IMR-90 (cell line): ENCODE results near the gene BUB1. TPM values are rescaled to one million over a fixed set of nuclear protein-coding genes. Genes with fewer than 3 reads are reported as not detected.

Source experiments
- ATAC-seq: fragments of 200-7000 bp; cut with Tn5 transposase; 2 replicates; pipeline ENCODE4 v1.9.1; 2020; ENCODE audit warnings: low read depth, mild to moderate bottlenecking, moderate library complexity
- BruUV-seq: library from RNA; stranded (reverse); fragments of 400-500 nt; replicated peaks from 2 replicates; lab custom pipeline; 2021; lab: Mats Ljungman, UMichigan
- CTCF ChIA-PET: fragments of 300-600 bp; formaldehyde crosslinking; extraction: SDS; loops from one replicate; lab custom pipeline; 2021; ENCODE audit warnings: antibody characterized with exemption; lab: Yijun Ruan, JAX
- POLR2A ChIA-PET: fragments of 300-600 bp; sonication (Branson Sonifier 250); formaldehyde crosslinking; loops from one replicate; lab custom pipeline; 2022; ENCODE audit warnings: antibody characterized with exemption; ENCODE audit not compliant: unreplicated experiment; lab: Charles Lee
- DNase-seq: peaks from one replicate; pipeline ENCODE4 v3.0.0; 2013
- H2AFZ ChIP-seq: replicated peaks from 2 replicates; pipeline ENCODE3; 2013; ENCODE audit warnings: low read length, mild to moderate bottlenecking; ENCODE audit not compliant: poor library complexity
- H2AK5ac ChIP-seq: 2 replicates; pipeline ENCODE4 v1.6.1; 2013; ENCODE audit warnings: low read depth, low read length, inconsistent platforms
- H2AK9ac ChIP-seq: replicated peaks from 2 replicates; pipeline ENCODE3; 2013; ENCODE audit warnings: mild to moderate bottlenecking, low read depth, low read length, moderate library complexity; ENCODE audit not compliant: poor library complexity
- H2BK120ac ChIP-seq: 2 replicates; pipeline ENCODE4 v1.6.1; 2013; ENCODE audit warnings: low read depth, low read length, inconsistent platforms
- H2BK15ac ChIP-seq: 3 replicates; pipeline ENCODE4 v1.6.1; 2013; ENCODE audit warnings: low read depth, low read length, inconsistent platforms
- H2BK20ac ChIP-seq: 2 replicates; pipeline ENCODE4 v1.6.1; 2013; ENCODE audit warnings: low read depth, mild to moderate bottlenecking, inconsistent platforms, low read length, moderate library complexity
- H2BK5ac ChIP-seq: 2 replicates; pipeline ENCODE4 v1.6.1; 2013; ENCODE audit warnings: mild to moderate bottlenecking, low read depth, low read length, inconsistent platforms; ENCODE audit not compliant: poor library complexity, severe bottlenecking
- H3K14ac ChIP-seq: replicated peaks from 2 replicates; pipeline ENCODE4 v1.6.1; 2013; ENCODE audit warnings: low read depth, low read length, inconsistent platforms
- H3K18ac ChIP-seq: 2 replicates; pipeline ENCODE4 v1.6.1; 2013; ENCODE audit warnings: low read depth, low read length, control low read depth
- H3K23ac ChIP-seq: 2 replicates; pipeline ENCODE4 v1.6.1; 2013; ENCODE audit warnings: low read depth, low read length, inconsistent platforms
- H3K27ac ChIP-seq: 2 replicates; pipeline ENCODE4 v1.5.1; 2013; ENCODE audit warnings: mild to moderate bottlenecking, control low read depth, low read length; ENCODE audit not compliant: insufficient read depth
- H3K27me3 ChIP-seq: 2 replicates; pipeline ENCODE4 v1.6.1; 2013; ENCODE audit warnings: low read length; ENCODE audit not compliant: control insufficient read depth, insufficient read depth
- H3K36me3 ChIP-seq: 2 replicates; pipeline ENCODE4 v1.6.1; 2013; ENCODE audit warnings: low read length, mixed read lengths; ENCODE audit not compliant: control insufficient read depth, insufficient read depth
- H3K4ac ChIP-seq: 2 replicates; pipeline ENCODE4 v1.6.1; 2013; ENCODE audit warnings: low read depth, low read length, inconsistent platforms
- H3K4me1 ChIP-seq: 2 replicates; pipeline ENCODE4 v1.6.1; 2013; ENCODE audit warnings: low read length, mixed read lengths; ENCODE audit not compliant: control insufficient read depth, insufficient read depth
- H3K4me2 ChIP-seq: 2 replicates; pipeline ENCODE4 v1.6.1; 2013; ENCODE audit warnings: low read depth, mild to moderate bottlenecking, control low read depth, low read length, moderate library complexity
- H3K4me3 ChIP-seq: 2 replicates; pipeline ENCODE4 v1.5.1; 2013; ENCODE audit warnings: low read depth, mild to moderate bottlenecking, control low read depth, low read length, moderate library complexity; ENCODE audit not compliant: insufficient read depth
- H3K56ac ChIP-seq: 2 replicates; pipeline ENCODE4 v1.6.1; 2013; ENCODE audit warnings: low read length, inconsistent platforms; ENCODE audit not compliant: insufficient read depth; ENCODE audit errors: extremely low read depth
- H3K79me1 ChIP-seq, 2 experiments: 2 replicates each; pipeline ENCODE4 v1.6.1; 2013; ENCODE audit warnings: low read length in 2 of 2, inconsistent platforms in 1 of 2, low read depth in 1 of 2
- H3K9ac ChIP-seq: 2 replicates; pipeline ENCODE4 v1.6.1; 2013; ENCODE audit warnings: low read depth, low read length, control low read depth
- H3K9me1 ChIP-seq: 2 replicates; pipeline ENCODE4 v1.6.1; 2013; ENCODE audit warnings: low read length, inconsistent platforms; ENCODE audit not compliant: insufficient read depth
- H3K9me3 ChIP-seq: 2 replicates; pipeline ENCODE4 v1.6.1; 2013; ENCODE audit warnings: low read length; ENCODE audit not compliant: control insufficient read depth, insufficient read depth
- H4K20me1 ChIP-seq: 2 replicates; pipeline ENCODE4 v1.6.1; 2013; ENCODE audit warnings: low read length, inconsistent platforms; ENCODE audit not compliant: insufficient read depth
- H4K5ac ChIP-seq: 2 replicates; pipeline ENCODE4 v1.6.1; 2013; ENCODE audit warnings: mild to moderate bottlenecking, low read depth, low read length, control low read depth
- H4K8ac ChIP-seq, 2 experiments: 2 replicates each; pipeline ENCODE4 v1.6.1; 2013; ENCODE audit warnings: low read depth in 2 of 2, low read length in 2 of 2, control low read depth in 1 of 2, inconsistent platforms in 1 of 2
- H4K91ac ChIP-seq: 2 replicates; pipeline ENCODE4 v1.6.1; 2013; ENCODE audit warnings: low read depth, low read length, inconsistent platforms; ENCODE audit not compliant: insufficient read depth
- CTCF ChIP-seq: conservative IDR thresholded peaks from 2 replicates; pipeline ENCODE4 v1.5.1; 2012; ENCODE audit warnings: mild to moderate bottlenecking, low read depth, low read length, improper control_type of control experiment
- WGBS, 2 experiments: methylation state at CpG; one replicate each; pipeline versions ENCODE4 v1.1.5 to v1.1.7; 2013; ENCODE audit warnings: missing lambda C conversion rate in 2 of 2; ENCODE audit not compliant: insufficient read length in 1 of 2; ENCODE audit errors: extremely low coverage in 2 of 2; 5-methylcytosine and 5-hydroxymethylcytosine counted together
- dilution Hi-C: fragments of 300-500 bp; cut with HindIII; formaldehyde crosslinking; loops from one replicate; pipeline ENCODE4 v1.14.3; 2018; ENCODE audit warnings: low sequenced_read_pairs; ENCODE audit not compliant: unreplicated experiment
- in situ Hi-C: fragments of 300-500 bp; cut with MboI; formaldehyde crosslinking; loops from 3 replicates; pipeline ENCODE4 v1.14.3; 2019; ENCODE audit warnings: low sequenced_read_pairs, inconsistent platforms, mixed read lengths
- intact Hi-C: fragments of 100-400 bp; cut with micrococcal nuclease; formaldehyde crosslinking; loops from 2 replicates; pipeline ENCODE4 v1.10.0; 2022
- polyA plus RNA-seq, 3 experiments: library from polyadenylated mRNA; depleted of rRNA; stranded (reverse); fragments of >200 nt; gene quantifications; 2 replicates each; pipeline ENCODE4 v1.2.3, GENCODE V29; 2012; ENCODE audit warnings: low replicate concordance in 1 of 3
- total RNA-seq: library from RNA; depleted of rRNA; stranded (reverse); fragments of >200 nt; gene quantifications from 2 replicates; pipeline ENCODE4 v1.2.3, GENCODE V29; 2012

Gene BUB1
- total and polyA plus RNA-seq, 2 of the 4 experiments (the other 2 are of a cell fraction), result 19.6 to 43.4 TPM

GRCh38 chr2:110724820-110725219 is 47.0 kb upstream of the BUB1 start:
- no peaks in the 10 kb centered on the region for H3K36me3 ChIP-seq
- H2BK5ac ChIP-seq, result no peak overlapping the region
- no peak overlapping the region for H4K91ac ChIP-seq
- H3K79me1 ChIP-seq, result no peaks in the 10 kb centered on the region
- H3K4me1 ChIP-seq, result no peaks in the 10 kb centered on the region
- H3K27ac ChIP-seq, result no peak overlapping the region
- intact Hi-C loops, result no loop called here
- no peak overlapping the region for H3K56ac ChIP-seq
- no peak overlapping the region for H2BK120ac ChIP-seq
- dilution Hi-C loops, result no loop called here
- DNase-seq (no peak), ATAC-seq (no peak)
- H2BK15ac ChIP-seq, result no peak overlapping the region
- H3K23ac ChIP-seq, result no peak overlapping the region
- no peak overlapping the region for H3K9ac ChIP-seq
- CTCF ChIA-PET, result no interaction called here
- no peaks in the 10 kb centered on the region for H4K20me1 ChIP-seq
- no peak overlapping the region for H2AFZ ChIP-seq
- H2AK9ac ChIP-seq, result no peak overlapping the region
- H2BK20ac ChIP-seq, result no peak overlapping the region
- H4K8ac ChIP-seq, result no peak overlapping the region
- no peak overlapping the region for H3K18ac ChIP-seq
- no peak overlapping the region for H2AK5ac ChIP-seq
- POLR2A ChIA-PET, result no interaction called here
- no peaks in the 10 kb centered on the region for H3K9me3 ChIP-seq
- WGBS, 2 experiments, result 57% methylated on average over 2 of the region's 2 CpGs; no CpG with 5 or more reads in 1 of the 2 experiments
- no TSS peak for BruUV-seq
- TF ChIP-seq CTCF, result no peak
- no peaks in the 10 kb centered on the region for H3K9me1 ChIP-seq
- no peak overlapping the region for H4K5ac ChIP-seq
- no peak overlapping the region for H3K4me2 ChIP-seq
- no peak overlapping the region for H3K4ac ChIP-seq
- in situ Hi-C loops, result no loop called here
- peaks cover 43% of the 10 kb centered on the region for H3K27me3 ChIP-seq
- H3K4me3 ChIP-seq, result no peak overlapping the region
- H3K14ac ChIP-seq, result no peak overlapping the region
